HTR-8/SVneo (cell line): ENCODE measurements around the gene MCF2L.
A peak's percentile ranks its signal among the peaks of the same experiment; 100 is the strongest.

ENCODE experiments used
- DNase-seq: peaks from one replicate; pipeline ENCODE4 v3.0.0; 2011; ENCODE audit warnings: low spot score, mixed read lengths; ENCODE audit not compliant: insufficient read length
- FAIRE-seq: peaks from 2 replicates; lab custom pipeline; 2011; peaks lifted over from hg19 to GRCh38; lab: Jason Lieb, UNC

Gene MCF2L

DNA sequence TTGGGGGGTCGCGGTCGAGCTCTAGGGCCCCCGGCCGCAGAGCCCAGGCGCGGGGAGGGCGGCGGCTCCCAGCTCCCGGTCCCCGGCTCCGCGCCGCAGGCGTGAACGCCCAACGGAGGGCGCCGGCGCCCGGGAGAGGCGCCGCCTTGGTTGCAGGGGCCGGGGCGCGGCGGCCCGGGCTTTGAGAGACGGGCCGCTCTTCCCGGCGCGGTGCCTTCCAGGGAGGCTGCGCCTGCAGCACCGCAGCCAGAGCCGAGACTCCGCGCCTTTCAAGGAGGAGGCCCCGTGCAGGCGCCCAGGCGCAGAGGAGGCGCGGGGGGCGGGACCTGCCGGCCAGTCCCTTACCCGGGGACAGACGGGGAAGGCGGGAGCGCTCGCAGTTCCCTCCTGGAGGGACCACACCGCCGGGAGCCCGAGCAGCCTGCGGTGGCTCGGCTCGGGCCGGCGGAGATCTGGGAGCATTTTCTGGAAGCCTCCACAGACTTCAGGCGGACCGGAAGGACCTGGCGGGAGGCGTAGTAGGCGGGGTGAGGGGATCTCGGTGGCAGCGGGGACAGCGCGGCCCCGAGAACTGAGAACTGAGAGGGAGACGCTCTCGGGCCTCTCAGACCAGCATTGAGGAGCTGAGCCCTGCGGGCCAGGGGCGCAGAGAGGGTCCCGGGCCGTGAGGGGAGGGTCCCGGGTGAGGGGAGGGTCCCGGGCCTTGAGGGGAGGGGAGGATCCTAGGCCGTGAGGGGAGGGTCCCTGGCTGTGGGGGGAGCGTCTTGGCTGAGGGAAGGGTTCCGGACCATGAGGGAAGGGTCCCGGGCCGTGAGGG lies 25.5 kb upstream of the MCF2L start:
- FAIRE-seq (no peak), DNase-seq (peak; percentile 22)

DNA sequence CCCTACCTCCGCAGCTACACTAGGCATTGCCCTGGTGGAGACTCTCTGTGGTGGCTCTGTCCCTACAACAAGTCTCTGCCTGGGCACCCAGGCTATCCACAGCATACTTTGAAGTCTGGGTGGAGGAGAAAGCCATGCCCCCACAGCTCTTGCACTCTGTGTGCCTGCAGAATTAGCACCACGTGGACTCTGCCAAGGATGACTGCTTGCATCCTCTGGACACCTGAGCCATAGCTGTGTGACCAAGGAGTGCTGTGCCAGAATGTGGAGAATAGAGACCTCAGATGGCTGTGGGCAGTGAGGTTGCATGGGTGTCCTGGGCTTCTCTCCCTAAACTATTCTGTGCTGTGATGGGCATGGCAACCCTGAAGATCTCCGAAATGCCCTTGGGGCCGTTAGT lies 21.2 kb upstream of the MCF2L start:
- no peak for DNase-seq
- FAIRE-seq: no peak

DNA sequence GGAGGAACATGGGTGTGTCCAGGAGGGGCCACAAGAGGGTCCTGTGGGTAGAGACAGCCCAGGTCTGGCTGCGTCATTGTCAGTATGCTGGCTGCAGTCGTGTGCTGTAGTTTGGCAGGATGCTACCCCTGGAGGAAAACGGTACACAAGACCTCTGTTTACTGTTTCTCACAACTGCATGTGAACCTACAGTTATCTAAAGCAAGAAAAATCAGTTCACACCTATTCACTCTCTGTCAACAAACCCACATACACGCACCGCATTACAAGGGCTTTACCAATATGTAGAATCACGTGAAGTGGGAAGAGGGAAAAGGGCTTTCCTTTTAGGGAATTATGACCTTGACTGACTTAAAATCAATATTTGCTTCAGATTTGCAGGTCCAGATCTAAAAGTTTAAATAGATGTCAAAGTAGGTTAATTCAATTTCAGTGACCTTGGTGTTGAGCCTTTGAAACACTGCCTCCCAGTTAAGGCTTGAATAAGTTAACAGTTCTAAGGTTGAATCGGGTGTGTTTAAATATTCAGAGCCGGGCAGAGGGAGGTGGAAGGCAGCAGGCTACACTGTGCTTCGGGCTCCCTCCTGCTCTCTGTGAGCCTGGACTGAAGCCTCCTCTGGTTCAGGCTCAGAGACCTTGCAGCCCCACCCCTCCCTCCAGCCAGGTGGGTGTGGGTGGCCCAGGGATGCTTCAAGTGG lies 17.2 kb upstream of the MCF2L start:
- FAIRE-seq (no peak), DNase-seq (no peak)

DNA sequence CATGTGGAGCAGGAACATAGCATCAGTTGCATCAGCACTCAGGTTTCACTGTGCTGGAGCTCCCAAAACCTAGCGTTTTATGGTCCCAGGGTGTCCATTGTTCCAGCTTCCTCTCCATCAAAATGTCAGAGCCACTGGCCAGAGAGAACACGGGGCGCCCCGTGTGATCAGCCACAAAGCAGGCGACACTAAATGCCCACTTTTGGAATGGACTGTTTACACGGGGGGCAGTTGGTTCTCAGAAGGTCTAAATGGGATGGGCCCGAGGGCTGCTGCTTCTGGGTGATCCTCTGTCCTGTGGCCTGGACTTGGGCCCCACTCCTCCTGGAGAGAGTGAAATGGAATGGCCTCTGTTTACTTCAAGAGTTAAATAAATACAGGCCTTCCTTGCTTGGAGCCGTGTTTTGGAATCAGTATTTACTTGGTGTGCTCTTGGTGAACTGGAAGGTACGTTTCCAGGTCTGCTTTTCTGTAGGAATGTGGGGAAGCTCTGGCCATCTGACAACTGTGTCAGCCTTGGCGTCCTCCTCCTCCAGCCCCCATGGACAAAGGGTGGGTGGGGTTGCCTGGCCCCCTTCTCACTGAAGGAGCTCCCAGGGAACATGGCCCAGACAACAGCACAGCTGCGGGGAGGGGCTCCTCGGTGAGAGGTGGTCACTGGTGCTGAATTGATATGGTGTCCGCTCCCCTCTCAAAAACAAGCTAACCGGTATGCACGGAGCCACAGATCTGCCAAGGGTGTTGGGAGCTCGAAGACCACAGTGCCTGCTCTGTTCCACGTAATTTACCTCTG lies 16.1 kb upstream of the MCF2L start:
- DNase-seq: no peak
- FAIRE-seq: no peak

DNA sequence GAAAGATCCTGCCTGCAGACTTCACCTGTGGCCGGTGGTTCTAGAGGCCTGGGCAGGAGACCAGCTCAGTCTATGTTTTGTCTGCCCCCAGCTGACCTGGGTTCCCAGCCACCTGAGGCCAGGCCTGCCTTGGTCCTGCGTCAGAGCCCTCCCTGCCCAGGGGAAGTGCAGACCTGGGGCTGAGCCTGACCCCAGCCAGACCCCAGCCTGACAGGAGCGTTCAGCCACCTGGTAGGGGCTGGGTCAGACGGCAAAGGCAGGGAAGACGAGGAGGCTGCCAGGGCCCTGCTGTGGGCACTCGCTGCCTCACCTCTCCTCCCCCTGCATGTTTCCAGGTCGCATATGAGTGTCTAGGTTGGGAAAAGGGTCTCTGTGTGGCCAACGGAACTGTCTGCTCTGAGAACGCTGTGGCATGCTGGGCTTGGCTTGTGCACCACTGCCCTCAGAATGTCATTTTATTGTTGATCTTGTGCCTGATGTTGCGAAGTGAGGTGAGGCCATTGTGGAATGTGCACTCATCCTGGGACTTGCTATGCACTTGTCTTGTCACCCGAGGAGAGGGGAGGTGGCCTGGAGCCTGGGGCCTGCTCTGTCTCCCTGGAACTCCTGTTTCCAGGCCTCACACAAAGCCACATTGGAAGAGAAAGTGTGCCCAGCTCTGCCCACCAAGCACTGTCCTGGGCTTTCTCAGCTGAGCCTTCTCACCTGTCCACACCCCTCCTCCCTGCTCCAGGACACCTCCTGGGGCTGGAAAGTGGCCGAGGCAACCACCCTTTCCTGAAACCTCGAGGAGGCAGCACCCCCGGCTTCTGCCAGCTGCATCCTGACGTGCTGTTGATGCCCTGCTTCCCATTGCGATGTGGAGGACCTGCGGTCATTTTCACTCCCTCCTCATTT lies 15.2 kb upstream of the MCF2L start:
- no peak for FAIRE-seq
- DNase-seq: no peak

DNA sequence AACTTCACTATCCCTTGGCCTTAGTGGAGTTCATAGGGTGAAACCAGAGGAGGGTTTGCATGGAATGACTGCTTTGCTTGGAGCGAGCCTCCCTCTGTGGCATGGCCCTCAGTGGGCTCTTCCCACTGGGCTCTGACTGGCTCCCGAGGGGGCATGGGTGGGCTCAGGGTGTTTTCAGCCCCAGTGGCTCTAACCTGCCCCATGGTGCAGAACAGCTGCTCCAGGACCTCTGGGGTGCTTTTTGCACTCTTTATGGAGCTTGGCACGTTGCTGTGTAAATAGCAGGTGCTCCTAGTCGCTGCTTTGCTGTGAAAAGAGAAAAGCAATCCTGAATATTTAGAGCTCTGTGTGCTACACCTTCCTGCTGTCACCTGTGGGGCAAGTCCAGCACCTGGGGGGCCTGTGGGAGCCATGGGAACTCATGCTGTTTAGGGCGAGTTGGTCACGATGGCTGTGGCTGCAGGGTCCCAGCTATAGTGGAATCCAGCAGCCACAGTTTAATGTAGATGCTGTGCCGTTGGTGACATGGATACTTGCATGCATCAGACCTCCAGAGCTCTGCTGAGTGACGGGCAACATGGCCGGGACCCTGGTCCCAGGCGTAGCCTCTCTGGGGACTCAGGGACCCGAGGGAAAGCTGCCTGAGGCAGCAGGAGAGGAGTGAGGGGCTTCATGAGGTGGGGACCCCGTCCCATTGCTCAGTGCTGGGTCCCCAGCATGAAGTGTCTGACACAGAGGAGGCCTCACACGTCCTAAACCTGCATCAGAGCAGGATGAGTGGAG lies 14.3 kb upstream of the MCF2L start:
- FAIRE-seq (no peak), DNase-seq (no peak)

DNA sequence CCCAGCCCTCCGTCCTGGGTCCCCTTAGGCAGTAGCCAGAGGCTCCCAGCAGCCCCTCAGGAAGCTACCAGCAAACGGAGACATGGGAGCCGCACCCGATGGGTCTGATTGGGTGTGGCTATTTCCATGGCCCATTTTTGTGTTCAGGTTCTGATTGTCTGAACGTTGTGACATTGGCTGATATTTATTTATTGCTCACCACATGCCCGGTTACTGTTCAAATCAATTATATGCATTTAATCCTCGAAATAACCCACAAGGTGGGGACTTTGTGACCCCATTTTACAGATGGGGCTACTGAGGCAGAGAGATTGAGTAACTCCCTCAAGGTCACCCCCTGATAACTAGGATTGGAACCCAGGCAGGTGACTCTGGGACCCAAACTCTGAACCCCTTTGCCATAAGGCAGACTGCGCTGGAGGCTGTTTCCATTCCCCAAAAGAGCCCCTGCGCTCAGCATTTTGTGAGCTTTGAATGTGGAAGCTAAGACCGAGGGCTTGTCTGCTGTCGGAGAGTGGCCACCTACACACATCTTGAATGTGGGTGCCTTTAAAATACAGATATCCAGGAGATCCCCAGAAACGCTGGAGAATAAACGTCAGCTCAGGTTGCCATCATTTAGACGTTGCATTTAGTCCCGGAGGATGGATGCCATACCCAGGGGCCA lies 13.6 kb upstream of the MCF2L start:
- no peak for FAIRE-seq
- DNase-seq: no peak

DNA sequence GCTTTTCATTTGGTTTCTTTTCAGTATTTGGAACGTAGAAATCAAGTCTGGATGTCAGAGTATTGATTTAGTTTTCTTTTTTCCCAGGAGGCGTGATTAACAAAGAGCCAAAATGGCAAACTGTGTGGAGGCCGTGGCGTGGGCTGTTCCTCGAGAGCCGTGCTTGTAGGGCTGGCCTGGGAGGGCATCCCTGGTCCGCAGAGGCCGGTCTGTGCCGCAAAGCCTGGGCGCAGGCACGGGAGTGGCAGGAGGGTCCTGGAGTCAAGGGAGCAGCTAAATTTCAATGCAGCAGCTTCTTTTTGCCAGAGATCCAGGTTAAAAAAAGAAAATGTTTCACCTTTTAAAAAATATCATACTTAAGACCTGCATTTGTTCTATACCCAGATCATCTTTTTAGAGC lies 13.1 kb upstream of the MCF2L start:
- FAIRE-seq (no peak), DNase-seq (no peak)

DNA sequence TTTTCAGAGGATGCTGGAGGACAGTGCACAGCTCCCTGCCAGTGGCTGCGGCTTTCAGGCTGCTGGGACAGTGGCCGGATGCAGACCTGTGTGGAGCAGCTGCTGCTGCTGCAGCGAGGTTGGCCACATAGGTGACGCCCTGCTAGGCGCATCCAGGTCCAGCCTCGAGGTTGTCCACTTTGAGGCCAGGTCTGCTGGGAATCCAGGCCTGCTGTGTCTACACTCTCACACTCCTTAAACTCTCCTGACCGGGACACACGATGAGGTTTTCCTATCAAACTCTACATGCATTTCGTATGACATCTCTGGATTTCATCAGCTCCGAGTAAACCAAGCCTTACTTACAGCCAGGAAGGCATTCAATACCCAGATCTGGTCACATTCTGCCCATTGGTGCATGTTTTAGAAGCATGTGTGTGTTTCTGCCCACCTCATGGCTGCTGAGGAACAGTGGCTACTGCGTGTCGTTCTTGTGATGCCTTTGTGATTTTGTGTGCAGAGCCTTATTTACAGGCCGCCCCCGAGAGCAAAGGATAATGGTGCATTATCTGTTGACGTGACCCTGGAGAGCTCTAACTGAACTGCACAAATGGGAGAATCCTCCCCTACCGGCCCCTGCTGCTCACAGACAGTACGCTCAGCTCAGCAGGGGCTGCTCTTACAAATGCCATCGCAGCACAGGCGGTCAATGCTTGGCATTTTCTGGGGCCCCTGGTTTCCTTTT lies 12.3 kb upstream of the MCF2L start:
- DNase-seq: no peak
- no peak for FAIRE-seq

DNA sequence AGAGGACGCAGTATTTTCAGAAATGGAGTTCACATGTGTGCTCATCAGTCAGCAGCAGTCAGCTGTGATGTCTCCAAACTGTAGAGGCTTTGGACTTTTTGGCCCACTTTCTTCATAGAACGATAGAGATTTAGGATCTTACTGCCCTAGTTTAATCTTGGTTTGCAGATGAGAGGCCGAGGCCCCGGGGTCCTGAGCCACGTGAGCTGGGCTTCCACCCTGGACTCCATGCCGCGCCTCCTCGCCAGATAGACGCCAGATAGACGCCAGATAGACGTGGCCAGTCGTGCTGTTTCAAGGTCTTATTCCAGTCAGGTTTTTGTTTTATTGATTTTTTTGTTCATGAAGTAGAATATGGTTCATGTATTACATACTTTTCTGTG lies 11.7 kb upstream of the MCF2L start:
- no peak for FAIRE-seq

DNA sequence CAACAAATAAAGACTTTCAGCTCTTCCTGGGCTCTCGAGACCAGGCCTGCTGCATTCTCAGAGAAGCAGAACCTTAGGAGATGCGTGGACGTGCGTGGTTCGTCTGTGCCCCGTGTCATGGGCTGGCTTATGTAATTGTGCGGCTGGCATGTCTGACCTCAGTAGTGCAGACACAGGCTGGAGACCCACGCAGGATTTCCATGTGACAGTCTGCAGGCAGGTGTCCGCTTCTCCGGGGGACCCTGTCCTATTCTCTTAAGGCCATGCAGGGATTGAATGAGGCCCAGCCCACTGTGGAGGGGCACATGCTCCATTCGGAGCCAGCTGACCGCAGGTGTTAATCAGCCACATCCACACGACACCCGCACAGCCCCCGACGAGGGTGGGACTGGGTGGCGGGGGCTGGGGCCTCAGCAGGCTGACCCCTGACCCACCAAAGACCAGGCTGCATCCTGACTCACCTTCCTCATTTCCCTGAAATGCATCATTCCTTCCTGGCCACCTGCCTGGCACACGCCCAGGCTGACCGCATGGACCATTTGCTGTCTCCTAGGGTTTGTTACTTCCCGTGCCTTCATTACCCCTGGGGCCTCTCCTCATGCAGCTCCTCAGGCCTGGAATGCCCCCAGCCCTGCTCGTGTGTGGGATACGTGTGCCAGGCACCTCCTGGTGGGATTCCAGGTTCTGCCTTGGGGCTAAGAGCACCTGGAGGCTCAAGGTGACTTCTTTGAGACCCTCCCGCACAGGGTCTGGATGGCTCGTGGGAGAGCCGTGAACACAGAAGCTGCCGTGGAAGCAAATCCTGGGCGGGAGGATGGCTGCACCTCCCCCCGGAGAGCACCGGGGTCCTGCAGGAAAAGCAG lies 10.7 kb upstream of the MCF2L start:
- DNase-seq (no peak), FAIRE-seq (no peak)

More for the DNA sequence above, 11.7 kb upstream of the MCF2L start:
- no peak for DNase-seq

DNA sequence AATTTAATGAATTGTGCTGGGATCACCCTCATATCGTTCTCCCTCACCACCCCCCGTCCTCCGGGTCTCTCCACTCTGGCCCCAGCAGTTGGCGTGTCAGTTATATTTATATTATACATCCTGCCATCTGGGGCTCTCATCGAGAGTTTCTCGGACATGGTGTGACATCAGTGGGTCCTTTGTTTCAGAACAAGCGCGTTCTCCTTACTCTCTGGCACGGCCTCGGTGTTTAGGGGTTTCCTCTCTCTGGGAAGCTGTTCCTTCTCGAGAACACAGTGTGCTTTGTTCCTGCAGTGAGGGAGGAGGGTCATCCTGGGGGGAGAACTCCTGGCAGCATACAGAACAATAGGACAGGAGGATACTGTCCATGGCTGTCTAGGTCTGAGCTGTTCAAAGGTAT lies 9.8 kb upstream of the MCF2L start:
- FAIRE-seq: no peak
- DNase-seq: no peak

DNA sequence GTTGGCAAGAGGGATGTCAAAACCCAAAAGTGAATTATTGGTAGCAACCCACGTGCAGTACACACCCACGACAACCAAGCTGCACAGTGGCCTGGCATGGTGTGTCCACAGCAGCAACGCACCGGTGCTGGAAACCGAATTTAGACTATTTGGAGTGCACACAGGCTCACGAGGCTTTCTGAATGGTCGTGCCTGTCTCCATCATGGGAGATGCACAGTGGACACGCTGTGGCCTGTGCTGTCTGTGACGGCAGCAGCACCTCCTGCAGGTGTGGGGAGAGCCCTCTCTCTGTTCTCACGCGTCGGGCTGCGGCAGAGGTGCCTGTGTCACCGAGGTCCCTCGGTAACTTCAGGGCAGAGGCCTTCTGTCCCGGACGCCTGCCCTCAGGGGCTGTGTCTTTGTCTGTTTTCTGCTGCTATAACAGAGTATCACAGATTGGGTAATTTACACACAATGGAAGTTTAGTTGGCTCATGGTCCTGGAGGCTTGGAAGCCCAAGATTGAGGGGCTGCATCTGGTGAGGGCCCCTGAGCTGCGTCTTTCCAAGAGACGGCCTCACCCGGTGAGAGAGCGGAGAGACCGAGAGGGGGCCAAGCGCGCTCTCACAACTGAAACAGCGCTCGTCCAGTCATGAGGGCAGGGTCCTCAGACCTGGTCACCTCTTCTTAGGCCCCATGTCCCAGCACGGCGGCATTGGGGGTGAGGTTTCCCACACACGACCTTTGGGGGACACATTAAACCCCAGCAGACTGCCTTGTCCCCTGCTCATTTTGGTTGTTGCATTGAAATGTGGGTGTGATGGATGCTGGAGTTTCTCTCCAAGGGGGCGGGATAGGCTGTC lies 9.1 kb upstream of the MCF2L start:
- FAIRE-seq (no peak), DNase-seq (no peak)

DNA sequence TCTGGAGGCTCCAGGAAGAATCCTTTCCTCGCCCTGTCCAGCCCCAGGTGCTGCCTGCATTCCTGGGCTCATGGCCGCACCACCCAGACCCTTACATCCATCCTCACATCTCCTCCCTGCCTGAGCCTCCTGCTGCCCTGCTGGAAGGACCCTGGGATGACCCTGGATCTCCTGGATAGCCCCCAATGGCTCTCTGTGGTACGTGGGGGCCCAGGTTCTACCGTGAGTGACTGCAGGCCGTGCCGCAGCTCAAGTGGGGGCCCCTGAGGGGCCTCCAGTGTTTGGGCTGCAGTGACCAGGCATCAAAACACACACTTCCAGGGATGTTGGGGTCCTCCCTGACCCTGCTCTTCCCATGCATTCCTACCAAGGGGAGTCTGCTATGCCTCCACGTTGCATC lies 8.3 kb upstream of the MCF2L start:
- no peak for DNase-seq
- FAIRE-seq: no peak

DNA sequence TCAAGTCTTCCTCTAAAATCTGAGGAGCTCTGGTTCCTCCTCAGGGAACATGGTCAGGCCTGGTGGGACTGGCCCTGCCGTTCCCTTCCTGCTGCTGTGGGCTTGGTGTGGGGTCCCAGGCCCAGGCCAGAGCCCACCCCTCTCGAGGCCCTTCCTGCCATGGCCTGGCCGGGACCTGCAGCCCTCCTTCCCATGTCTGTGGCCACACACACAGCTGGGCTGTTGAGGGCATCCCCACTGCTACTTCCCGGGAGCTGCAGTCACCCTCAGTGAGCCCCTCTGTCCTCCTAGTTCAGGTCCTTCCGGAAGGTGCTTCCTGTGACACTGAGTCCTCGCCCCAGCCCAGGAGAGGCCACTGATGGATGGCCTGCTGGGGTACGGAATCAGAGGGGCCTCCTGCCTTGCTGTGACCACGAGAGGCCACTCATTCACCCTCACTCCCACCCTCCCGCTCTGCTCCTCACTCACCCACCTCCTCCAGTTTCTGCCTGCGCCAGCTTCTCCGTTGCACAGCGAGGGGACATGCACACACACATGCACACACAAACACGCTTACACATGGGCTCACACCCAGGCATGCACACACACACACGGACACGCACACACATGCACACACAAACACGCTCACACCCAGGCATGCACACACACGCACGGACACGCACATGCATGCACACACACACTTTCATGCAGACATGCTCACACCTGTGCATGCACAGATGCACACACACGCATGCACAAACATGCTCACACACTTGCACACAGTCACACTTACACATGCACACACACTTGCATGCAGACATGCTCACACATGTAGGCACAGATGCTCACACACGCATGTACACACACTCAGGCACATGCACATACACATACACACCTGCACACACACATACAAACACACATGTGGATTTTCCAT lies 7.3 kb upstream of the MCF2L start:
- FAIRE-seq (no peak), DNase-seq (no peak)
